Posterior vena cava (tissue), 2 donors: ENCODE results near the gene YIF1B. TPM values are rescaled to one million over a fixed set of nuclear protein-coding genes. Genes with fewer than 3 reads are reported as not detected.

Experiments
- DNase-seq: peaks from one replicate; pipeline ENCODE4 v3.0.0-alpha.2; 2020; ENCODE audit warnings: low spot score
- intact Hi-C, 2 donors: fragments of 100-400 bp; cut with DNase I; formaldehyde crosslinking; loops; one replicate each; pipeline versions ENCODE4 v1.14.1 to v1.14.2; 2022 to 2023
- total RNA-seq, 2 donors: library from RNA; stranded (reverse); fragmentation: NEBNext Ultra II Directional; extraction: Animal tissue kit (Norgen Biotek cat#: 25700); gene quantifications; one replicate each; pipeline ENCODE4 v1.2.1, GENCODE V29; 2021
- donor health status: DM: yes; HTN: yes; CAD: no.
- donor health status: DM: yes; HTN: yes; CAD: no.

Gene YIF1B
- total RNA-seq, 2 donors from 2014 or later: 16.5 to 23.2 TPM

- DNase-seq: no peak
- intact Hi-C loops: no loop called here
Observed at GRCh38 chr19:38308926-38309614, 6.7 kb downstream of the YIF1B start.

GRCh38 chr19:38308006-38308766, 7.6 kb downstream of the YIF1B start:
- intact Hi-C loops: no loop called here
- DNase-seq: no peak

DNA sequence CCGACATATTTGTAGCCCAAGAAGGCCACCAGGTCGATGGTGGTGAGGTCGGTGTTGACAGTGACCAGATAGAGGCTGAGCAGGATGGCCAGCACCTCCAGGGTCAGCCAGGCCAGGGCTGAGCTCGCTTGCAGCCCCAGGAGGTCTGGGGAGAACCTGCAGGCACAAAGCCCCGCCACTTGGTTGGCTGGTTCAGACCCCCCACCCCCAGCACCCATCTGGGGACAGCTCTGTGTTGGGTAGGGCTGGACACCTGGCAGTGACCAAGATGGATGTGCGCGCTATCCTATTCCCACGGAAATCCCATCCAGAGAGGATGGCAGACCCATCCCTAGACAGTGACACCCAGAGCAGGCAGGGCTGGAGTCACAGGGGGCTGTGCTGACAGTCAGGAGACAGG, 8.2 kb downstream of the YIF1B start:
- DNase-seq: no peak
- intact Hi-C loops: no loop called here

- DNase-seq: no peak
- intact Hi-C loops: no loop called here
Observed at GRCh38 chr19:38307076-38307475, 8.7 kb downstream of the YIF1B start.

GRCh38 chr19:38306236-38306635, 9.5 kb downstream of the YIF1B start:
- DNase-seq: no peak
- intact Hi-C loops: no loop called here

DNA sequence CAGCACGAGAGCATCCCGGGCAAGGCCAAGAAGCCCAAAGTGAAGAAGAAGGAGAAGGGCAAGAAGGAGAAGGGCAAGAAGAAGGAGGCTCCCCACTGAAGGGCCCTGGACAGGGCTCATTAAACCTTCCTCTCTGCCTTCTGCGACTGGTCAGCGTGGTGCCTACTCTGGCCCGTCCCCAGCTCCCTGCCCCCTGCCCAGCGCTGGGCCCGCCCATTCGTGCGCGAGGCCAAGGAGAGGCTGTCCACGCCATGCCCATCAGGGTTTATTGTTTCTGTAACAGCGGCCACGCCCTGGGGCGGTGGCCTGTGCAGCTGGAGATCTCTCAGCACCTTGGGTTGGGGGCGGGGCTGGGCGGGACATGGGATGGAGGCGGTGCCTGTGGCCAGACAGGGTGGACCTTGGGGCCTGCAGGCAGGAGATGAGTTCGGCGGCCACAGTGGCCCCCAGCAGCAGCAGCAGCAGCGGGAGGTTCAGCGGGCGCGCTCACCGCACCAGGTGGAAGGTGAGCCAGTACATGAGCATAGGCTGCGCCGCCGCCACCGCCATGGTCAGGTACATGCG, 10.8 kb downstream of the YIF1B start:
- DNase-seq: no peak
- intact Hi-C loops: no loop called here

- intact Hi-C loops: no loop called here
- DNase-seq: no peak
Observed at GRCh38 chr19:38304352-38304865, 11.3 kb downstream of the YIF1B start.

- DNase-seq: no peak
- intact Hi-C loops: no loop called here
Observed at GRCh38 chr19:38303517-38304351, 12.0 kb downstream of the YIF1B start, which contains the start of gene C19orf33. Gene C19orf33 (plus strand): TSS chr19:38304251. CDS start chr19:38304262, 11 bp downstream.

GRCh38 chr19:38298821-38299680, 16.7 kb downstream of the YIF1B start:
- intact Hi-C loops: no loop called here
- DNase-seq: no peak

DNA sequence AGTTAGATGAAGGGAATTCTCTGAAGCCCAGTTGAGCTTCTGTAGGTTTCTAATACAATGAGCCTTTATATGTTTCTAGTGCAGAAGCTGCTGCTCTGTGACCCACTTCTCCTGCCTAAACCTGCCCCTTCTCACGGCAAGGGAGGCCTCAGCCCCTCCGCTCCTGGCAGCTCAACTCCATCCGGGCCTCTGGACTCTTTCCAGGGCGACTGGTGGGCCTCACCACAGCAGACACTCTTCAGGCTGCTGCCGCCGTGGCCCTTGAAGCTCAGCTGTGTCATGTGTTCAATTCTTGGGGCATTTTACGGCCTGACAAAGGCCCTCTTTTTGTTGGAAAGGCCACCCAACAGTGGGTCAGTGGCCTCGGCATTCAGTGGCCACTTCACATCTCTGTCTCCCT, 21.7 kb downstream of the YIF1B start:
- intact Hi-C loops: no loop called here

GRCh38 chr19:38293281-38293680, 22.5 kb downstream of the YIF1B start:
- no peak for DNase-seq
- intact Hi-C loops: no loop called here

More for the DNA sequence above, 21.7 kb downstream of the YIF1B start:
- DNase-seq: no peak

GRCh38 chr19:38291855-38292254, 23.9 kb downstream of the YIF1B start:
- intact Hi-C loops: loop anchor here in 1 of 2 donors (1.0 kb wide), 1 partner anchor 31 kb away; no protein-coding TSS in a partner anchor
- DNase-seq: no peak

DNA sequence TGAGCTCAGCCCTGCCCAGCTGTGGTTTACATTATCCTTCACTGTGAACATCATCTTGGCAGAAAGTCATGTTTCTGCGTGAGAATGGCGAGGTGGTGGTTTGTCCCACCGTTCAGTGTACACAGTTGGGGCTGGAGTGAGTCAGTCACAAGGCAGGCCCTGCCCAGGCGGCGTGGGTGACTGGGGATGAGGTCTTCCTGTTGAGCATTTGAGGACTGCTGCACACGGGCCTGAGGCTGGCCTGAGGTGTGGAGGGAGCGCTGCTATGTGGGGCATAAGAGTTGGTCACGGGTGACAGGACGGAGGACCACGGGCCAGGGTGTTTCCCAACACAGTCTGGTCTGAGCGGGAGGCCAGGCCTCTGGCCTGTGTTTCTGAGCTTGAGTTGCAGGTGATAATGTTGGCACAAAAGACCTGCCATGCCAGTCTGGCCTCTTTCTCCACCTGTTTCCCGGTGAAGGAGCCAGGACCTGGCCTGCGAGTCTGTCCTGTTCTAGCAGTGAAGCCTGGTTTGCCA, 25.1 kb downstream of the YIF1B start:
- intact Hi-C loops: loop anchor here in 1 of 2 donors (1.0 kb wide), 1 partner anchor 29 kb away; no protein-coding TSS in a partner anchor
- no peak for DNase-seq

DNA sequence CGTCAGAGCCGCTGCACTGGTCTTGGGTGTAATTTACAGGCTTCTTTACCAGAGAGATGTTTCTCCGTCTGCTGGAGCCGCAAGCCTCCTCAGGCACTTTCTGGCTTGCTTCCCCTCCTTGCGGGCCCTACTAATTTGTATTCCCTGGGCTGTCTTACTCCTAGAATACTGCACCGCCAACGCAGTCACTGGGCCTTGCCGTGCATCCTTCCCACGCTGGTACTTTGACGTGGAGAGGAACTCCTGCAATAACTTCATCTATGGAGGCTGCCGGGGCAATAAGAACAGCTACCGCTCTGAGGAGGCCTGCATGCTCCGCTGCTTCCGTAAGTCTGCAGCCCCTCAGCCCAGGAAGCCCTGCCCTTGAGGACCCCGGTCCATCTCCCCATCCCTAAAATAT, 25.8 kb downstream of the YIF1B start:
- intact Hi-C loops: no loop called here
- DNase-seq: no peak

GRCh38 chr19:38288123-38288855, 27.5 kb downstream of the YIF1B start:
- intact Hi-C loops: no loop called here

DNA sequence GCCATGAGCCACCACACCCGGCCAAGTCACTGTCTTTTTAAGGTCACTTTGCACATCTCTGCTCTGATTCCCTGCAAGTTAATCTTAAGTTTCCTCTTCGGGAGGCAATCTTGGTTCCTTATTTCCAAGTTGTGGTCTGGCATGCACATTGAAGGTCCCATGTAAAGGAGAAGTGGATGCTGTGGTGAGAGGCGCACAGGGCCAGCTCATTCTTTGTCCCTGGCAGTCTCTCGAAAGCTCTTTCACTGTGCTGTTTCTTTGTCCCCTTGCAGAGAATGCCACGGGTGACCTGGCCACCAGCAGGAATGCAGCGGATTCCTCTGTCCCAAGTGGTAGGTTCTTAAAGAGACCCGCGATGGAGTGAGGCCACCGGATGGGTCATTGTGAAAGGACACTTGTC, 28.1 kb downstream of the YIF1B start:
- intact Hi-C loops: no loop called here
- DNase-seq: no peak

More at GRCh38 chr19:38288123-38288855, 27.5 kb downstream of the YIF1B start:
- no peak for DNase-seq

- intact Hi-C loops: no loop called here
- no peak for DNase-seq
Observed at GRCh38 chr19:38285567-38285966, 30.2 kb downstream of the YIF1B start.
